Measurements from ENCODE around the gene ADGRF4. TPM values are rescaled to one million over a fixed set of nuclear protein-coding genes. Genes with fewer than 3 reads are reported as not detected.

ADGRF4 gene
- total RNA-seq, 1 experiment from 2014 or later, result not detected

- H3K36me3 Mint-ChIP-seq (ENCODE audit: insufficient read depth in 1 of 3, low read depth in 3 of 3), result no peaks in the 10 kb centered on the region
- Histone ChIP-seq H3K27ac (ENCODE audit: insufficient read length, low read depth, low read length) (no peak overlapping the region), H2BK120ac (ENCODE audit: low read depth, low read length, poor library complexity, severe bottlenecking) (no peak overlapping the region), H3K9ac (ENCODE audit: extremely low read depth, insufficient read length, low read length) (no peak overlapping the region), H2AK5ac (ENCODE audit: insufficient read length, low read length) (no peak overlapping the region), H2BK5ac (ENCODE audit: insufficient read length, low read length) (no peak overlapping the region), H3K18ac (ENCODE audit: insufficient read length, low read depth, low read length) (no peak overlapping the region), H3K79me1 (ENCODE audit: insufficient read depth, low read depth, low read length, poor library complexity, severe bottlenecking) (no peaks in the 10 kb centered on the region), H3K4me2 (ENCODE audit: insufficient read depth, insufficient read length, low read length) (no peak overlapping the region), H3K23ac (ENCODE audit: insufficient read length, low read depth, low read length) (no peak overlapping the region), H3K4ac (ENCODE audit: low read depth, low read length) (no peak overlapping the region), H2BK12ac (ENCODE audit: insufficient read length, low read depth, low read length) (no peak overlapping the region), H3T11ph (ENCODE audit: low read length) (no peak overlapping the region), H4K91ac (ENCODE audit: insufficient read length, low read depth, low read length) (no peak overlapping the region), H4K20me1 (ENCODE audit: control insufficient read depth, insufficient read depth, insufficient read length) (no peaks in the 10 kb centered on the region), H2BK15ac (ENCODE audit: low read depth, low read length) (no peak overlapping the region), H3K56ac (ENCODE audit: insufficient read length, low read depth, low read length) (no peak overlapping the region), H2BK20ac (ENCODE audit: low read depth, low read length, poor library complexity, severe bottlenecking) (no peak overlapping the region), H3K27me3 (ENCODE audit: insufficient read depth, low read length) (no peaks in the 10 kb centered on the region), H4K5ac (ENCODE audit: insufficient read length, low read depth, low read length) (no peak overlapping the region), H3K23me2 (ENCODE audit: insufficient read length, low read depth, low read length, poor library complexity, severe bottlenecking) (no peaks in the 10 kb centered on the region), H3K79me2 (ENCODE audit: insufficient read depth, low read length) (no peaks in the 10 kb centered on the region), H3K9me3 (ENCODE audit: control insufficient read depth, low read depth, low read length) (no peaks in the 10 kb centered on the region), H3K14ac (ENCODE audit: insufficient read depth, low read length) (no peak overlapping the region), H3K4me1 (ENCODE audit: insufficient read depth, low read length) (no peaks in the 10 kb centered on the region), H2AFZ (ENCODE audit: low read length) (no peak overlapping the region), H4K8ac (replicated peaks; ENCODE audit: insufficient read length, low read depth, low read length) (no peak overlapping the region)
- no peaks in the 10 kb centered on the region for H3K9me3 Mint-ChIP-seq
- H3K27ac Mint-ChIP-seq, result no peak overlapping the region
- DNase-seq, result no peak
- no peaks in the 10 kb centered on the region for H3K27me3 Mint-ChIP-seq (ENCODE audit: low read depth)
- no CpG with 5 or more reads among the region's 2 CpGs for WGBS (ENCODE audit: extremely low coverage, insufficient read length, low lambda C conversion rate)
- TF ChIP-seq CTCF (conservative IDR thresholded peaks at IDR 0.05), result no peak
- no peak overlapping the region for H3K4me3 Mint-ChIP-seq
- H3K4me1 Mint-ChIP-seq, result no peaks in the 10 kb centered on the region
Observed at GRCh38 chr6:47687432-47687831, 10.9 kb upstream of the ADGRF4 start.

Measured in H9 (cell line).